ENCODE results near the gene SMC1B.
"Not testable (repeated sequence)": the region's sequence is repeated elsewhere in the genome, so short reads cannot be mapped to it uniquely, and the experiment has no call there.

SMC1B gene

DNA sequence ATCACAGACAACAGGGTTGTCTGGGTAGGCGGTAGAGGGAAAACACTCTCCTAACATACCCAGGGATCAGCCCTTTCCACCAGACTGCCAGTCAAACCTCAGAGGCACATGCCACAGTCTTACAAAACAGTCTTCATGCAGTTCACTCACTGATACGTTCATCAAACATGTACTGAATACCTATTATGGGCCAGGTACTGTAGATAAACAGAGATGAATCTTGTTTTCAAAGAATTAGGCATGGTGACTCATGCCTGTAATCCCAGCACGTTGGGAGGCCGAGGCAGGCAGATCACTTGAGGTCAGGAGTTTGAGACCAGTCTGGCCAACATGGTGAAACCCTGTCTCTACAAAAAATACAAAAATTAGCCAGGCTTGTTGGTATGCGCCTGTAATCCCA lies 60.6 kb downstream of the SMC1B start:
- not testable (repeated sequence) for DNase-seq (ENCODE audit: low spot score)

DNA sequence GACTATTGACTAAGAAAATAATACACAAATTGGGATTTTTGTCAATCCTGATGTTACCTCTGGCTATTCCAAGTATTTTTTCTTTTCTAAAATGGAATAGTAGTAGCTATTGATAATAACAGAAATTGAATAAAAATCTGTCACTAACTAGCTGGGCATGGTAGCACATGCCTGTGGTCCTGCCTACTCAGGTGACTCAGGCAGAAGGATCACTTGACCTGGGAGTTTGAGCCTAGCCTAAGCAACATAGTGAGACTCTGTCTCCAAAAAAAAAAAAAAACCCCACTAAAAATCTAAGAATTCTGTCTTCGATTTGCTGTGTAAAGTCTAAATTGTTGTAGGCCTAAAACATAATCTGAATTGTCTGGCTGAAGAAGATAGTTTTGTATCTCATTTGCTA lies 61.4 kb downstream of the SMC1B start:
- DNase-seq (ENCODE audit: low spot score) = no peak

DNA sequence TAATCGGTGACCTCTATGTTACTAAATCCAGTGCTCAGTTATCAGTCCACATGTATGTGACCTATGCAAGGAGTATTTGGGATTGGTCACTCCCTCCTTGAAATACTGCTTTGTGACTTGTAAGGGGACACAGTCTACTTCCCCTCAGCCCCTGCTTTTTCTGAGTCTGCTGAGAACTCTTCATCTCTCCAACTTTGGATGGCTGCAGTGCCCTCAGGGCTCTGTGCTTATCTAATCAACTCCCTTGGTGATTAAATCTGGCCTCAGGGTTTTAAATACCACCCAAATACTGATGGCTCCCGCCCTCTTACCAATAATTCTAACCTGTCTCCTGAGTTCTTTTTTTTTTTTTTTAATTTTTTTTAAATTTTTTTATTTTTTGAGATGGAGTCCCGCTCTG lies 63.5 kb downstream of the SMC1B start:
- no peak for DNase-seq (ENCODE audit: low spot score)

DNA sequence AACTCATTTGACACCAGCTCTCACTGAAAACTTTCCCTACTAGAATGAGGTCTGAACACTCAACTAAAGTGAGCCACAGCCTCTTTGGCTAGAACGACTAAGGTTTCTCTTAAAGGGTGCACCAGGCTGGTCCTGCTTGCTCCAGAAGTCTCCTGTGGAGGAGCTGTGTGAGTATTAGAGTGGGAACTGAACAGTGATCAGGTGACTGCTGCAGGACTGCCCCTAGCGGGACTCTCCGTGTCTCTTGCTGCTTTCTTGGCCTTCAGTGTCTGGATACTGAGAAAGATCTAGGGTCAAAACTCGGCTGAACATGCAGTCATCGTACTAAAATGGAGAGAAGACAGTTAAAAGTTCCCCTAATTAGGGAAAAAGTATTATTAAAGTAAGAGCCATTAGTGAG lies 69.1 kb downstream of the SMC1B start:
- peak; percentile 17 for DNase-seq (ENCODE audit: low spot score)

DNA sequence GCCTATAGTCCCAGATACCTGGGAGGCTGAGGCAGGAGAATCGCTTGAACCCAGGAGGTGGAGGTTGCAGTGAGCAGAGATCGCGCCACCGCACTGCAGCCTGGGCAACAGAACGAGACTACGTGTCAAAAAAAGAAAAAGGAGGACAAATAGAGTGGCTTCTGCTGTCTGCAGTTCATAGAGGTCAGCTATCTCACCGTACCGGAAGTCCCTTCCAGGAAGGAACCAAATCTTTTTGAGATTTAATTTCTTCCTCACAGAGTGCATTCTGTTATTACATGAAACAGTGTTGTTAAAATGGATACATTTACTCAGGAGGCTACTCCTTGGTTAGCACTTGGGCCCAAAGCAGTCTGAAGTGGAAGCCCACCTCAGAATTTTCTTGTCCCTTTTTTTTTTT lies 70.3 kb downstream of the SMC1B start:
- no peak for DNase-seq (ENCODE audit: low spot score)

DNA sequence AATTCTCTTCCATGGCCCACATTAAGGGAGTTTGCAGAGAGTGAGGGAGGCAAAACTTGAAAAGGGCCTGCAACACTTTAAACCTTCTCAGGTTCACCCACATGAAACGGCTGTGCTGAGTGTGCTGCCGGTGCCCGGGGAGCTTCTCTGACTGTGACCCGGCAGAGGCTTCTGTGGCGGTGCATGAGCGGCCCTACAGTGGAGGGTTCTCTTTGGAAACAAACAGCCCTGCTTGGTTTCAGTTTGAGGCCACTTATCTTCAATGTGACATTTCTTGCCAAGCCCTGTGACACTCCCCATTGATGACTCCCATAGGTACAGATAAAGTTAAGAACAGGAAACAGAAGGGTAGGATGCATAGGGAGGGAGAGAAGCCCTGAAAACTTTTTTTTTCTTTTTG lies 71.9 kb downstream of the SMC1B start:
- no peak for DNase-seq (ENCODE audit: low spot score)

DNA sequence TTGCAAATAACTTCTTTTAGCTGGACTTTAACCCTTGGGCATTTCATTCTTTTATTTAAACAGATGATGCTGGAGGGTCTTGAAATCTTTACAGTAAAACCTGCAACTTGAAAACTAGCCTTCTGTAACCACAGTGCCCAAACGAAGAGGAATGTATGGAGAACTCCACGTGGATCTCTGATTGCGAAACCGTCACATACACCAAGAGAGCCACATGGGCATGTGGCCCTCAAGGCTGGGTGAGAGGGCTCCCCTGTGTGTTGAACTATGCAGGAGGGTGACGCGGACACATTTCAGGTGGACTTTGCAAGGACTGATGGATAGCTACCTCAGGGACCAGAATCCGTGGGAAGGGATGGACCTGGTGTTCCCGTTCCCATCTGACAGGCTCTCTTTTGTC lies 73.1 kb downstream of the SMC1B start:
- no peak for DNase-seq (ENCODE audit: low spot score)

DNA sequence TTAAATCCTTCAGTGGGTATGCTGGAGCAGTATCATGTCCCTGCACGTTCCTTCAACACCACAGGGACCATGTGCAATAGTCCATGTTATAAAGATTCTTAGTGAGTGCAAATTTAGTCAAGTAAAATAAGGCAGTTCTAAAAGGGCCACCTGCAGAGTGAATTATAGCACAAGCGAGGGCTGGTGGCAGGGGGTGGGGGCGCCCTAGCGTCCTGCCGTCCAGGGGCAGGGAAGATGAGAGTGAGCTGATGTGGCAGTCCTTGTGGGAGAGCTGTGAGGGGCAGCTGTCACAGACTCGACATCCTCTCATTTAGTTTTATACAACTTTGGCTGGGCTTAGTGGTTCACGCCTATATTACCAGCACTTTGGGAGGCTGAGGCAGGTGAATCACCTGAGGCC lies 74.6 kb downstream of the SMC1B start:
- no peak for DNase-seq (ENCODE audit: low spot score)

DNA sequence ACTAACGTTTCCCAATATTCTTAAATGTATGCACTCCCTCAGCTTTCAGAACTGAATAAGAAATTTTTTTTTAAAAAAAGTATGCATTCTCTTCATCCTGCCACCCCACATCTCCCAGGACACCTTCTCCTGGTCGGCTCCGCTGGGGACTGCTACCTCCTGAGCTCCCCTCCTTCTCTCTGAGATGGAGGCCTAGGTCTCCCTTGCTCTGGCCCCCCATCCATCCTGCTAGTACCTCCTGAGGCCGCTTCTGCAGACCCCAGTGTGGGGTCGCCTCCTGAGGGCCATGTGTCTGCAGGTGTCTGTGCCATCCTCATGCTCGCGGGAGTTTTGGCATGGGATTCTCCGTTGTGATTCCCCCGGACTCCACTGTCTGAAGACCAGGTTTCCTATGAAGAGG lies 75.9 kb downstream of the SMC1B start:
- DNase-seq (ENCODE audit: low spot score) = no peak

DNA sequence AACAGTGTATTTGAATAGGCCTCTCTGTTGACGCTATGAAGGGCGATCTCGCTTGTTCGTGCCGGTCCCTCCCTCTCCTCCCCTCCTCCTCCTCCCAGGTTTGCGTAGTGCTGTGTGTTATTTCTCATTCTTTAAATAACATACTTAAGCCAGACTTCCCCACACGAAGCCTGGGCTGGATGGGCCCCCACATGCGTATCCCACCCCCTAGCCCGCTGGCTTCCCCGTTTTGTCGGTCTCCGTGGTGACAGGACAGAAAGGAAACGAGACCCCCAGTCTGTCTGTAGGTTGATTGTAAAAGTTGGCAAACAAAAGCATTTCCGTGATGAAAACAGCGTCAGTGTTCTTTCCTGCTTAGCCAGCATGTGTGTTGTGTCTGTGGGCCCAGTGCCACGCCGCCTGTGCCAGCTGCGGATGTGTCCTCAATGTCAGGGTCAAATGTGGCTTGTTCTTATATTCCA lies 76.4 kb downstream of the SMC1B start:
- no peak for DNase-seq (ENCODE audit: low spot score)

DNA sequence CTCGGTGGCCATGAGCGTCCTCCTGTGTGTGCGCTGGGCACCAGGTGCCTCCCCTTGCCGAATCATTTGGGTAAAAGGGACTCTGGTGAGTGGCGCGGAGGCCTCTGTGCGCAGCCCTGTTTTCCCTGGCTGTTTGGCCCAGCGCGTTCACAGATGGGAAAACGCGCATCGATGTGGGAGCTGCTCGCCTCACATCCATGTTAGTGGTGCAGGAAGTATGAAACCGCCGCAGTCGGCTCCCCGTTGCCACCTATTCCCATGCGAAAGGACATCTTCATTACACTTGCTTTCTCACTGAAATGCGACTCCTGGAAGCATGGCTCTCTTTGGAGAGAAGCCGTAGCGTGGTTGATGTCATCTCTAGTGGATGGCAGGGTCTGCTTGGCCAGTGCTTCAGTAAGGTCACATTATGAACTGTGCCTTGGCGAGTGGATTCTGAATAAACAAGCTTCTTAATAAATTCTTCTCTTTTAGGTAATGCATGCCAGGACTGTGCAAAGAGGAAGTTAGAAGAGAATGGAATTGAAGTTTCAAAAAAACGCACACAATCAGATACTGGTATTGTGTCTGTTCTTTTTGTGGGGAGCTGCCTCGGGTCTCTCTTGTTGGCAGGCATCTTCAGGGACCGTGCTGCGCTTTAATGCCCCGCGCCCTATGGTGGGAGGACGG lies 77.4 kb downstream of the SMC1B start:
- DNase-seq (ENCODE audit: low spot score) = no peak

DNA sequence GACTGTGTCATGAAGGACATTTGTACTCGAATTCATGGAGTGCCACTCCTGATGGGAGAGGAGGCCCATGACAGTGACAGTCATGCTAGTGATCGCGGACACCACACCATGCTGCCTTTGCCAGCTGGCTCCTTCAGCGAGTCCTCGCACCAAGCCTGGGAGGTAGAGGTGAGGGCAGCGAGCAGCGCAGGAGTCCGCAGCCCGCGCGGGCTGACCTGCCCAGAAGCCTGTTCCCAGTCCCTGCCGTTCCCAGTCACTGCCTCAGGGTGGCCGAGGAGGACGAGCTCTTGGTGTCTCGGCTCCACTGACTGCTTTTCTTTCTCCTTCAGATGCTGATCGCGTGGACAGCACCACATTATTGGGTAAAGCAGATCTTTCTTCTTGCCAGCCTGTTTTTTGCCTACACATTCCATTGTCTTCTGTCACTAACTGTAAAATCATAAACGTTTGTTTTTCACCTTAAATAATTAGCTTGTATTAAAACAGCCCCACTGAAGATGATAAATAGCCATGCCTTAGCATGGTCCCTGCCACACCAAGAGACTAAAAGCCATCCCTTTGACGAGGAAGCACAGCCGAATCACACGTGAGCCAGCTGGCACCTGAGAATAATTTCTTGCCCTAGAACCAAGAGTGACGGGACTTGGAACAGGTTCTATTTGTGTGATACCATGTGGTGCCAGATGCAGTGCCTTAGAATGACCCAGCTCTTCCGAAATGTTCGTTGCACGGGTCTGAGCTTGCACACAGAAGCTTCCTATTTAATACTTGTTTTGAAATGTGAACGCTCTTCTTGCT lies 78.2 kb downstream of the SMC1B start:
- DNase-seq (ENCODE audit: low spot score) = no peak

DNA sequence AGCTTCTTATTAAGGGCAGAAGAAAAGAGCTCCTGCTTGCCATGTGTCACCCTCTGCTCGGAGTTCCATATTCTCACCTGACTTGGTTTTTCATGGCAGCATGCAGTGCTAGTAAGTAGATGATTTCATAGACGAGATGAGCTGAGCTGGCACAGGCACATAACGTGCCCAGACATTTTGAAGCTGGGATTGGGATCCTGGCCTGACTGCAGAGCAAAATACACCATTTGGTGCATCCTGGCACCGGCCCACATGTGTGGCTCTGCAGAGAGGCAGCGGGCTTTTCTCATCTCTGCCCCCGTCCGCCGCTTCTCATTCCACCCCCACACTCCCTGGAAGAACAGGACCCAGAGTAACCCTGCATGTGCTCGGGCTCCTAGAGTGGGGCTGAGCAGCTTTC lies 78.9 kb downstream of the SMC1B start:
- DNase-seq (ENCODE audit: low spot score) = no peak

DNA sequence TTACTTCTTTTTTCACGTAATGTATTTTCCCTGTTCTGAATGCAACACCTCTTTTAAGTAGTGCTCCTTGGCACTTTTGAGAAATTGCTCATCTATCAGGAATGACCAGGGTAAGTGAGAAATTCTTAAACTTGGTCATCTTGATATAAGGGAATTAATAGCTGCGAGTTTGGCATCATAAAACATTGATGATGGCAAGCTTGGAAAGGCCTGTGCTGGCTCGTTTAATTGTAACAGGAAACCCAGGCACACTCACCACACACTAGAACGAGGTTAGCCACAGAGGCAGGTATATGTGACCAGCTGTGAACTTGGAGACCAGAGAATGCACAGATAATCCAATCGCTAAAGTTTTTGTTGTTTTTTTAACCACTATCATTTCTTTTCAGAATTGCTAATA lies 79.3 kb downstream of the SMC1B start:
- no peak for DNase-seq (ENCODE audit: low spot score)

DNA sequence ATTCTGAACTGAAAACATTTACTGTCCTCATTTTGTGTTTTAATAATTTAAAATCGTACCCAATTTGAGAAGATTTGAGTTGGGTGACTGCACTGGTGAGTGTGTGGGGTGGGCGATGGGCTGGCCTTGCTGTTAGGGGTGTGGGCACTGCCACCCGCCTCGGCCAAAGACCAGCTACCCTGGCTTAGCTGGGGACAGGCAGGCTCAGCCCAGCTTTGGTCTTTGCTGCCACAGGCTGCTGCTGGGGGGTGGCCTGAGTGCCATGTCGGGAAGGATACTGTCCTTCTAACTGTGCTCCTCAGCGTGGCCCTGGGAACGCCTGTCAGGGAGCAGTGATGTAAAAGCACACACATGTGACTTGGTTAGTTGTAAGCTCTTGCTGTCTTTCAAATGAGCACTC lies 81.4 kb downstream of the SMC1B start:
- DNase-seq (ENCODE audit: low spot score) = no peak

DNA sequence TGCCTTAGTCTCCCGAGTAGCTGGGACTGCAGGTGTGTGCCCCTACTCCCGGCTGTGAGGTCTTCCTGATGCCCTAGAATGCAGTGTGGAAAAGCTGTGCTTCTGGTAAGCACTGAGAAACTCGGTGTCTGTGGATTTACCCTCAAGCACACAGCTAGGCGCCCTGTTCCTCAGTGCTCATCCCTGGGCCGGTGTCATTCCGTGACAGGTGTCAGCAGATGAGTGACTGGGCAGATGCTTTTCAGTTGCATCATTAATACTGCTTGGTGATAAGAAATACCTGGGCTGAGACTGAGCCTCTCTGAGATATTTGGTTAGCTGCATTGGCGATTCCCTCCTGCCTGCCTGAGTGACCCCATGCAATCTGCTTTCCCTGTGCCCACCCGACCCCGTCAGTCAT lies 81.9 kb downstream of the SMC1B start:
- no peak for DNase-seq (ENCODE audit: low spot score)

DNA sequence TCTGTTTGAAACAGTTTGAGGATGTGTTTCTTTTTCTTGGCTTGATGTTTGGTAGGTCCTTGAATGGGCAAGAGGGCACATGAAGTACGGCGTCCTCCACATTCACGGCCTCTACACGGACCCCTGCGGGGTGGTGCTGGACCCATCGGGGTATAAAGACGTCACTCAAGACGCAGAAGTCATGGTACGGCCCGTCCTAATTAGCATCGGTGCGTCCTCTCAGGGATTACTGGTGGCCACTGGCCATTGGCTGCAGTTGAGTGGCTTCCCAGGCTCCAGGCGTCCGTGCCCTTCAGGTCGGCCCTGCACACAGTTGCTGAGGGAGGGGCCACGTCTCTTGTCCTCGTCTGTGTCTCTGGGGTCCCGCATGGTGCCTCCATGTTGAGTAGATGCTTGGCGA lies 82.9 kb downstream of the SMC1B start:
- DNase-seq (ENCODE audit: low spot score) = no peak

DNA sequence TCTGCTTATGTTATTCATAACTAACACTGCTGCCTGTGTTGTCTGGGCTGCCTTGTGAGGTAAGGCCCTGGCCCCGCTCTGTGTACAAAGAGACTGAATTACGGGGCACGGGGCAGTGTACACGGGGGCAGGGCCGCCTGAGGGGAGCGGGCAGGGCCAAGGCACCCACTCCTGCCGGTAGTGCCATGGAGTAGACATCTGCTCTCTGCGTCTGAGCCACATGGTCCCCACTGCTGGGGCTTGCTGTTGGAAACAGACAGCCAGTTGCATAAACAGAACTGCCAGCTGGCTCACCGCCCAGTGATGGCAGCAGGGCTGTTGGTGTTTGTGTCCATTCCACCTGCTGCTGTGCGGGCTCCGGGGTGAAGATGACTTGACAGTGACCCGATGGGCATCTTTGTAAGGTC lies 83.9 kb downstream of the SMC1B start:
- no peak for DNase-seq (ENCODE audit: low spot score)

DNA sequence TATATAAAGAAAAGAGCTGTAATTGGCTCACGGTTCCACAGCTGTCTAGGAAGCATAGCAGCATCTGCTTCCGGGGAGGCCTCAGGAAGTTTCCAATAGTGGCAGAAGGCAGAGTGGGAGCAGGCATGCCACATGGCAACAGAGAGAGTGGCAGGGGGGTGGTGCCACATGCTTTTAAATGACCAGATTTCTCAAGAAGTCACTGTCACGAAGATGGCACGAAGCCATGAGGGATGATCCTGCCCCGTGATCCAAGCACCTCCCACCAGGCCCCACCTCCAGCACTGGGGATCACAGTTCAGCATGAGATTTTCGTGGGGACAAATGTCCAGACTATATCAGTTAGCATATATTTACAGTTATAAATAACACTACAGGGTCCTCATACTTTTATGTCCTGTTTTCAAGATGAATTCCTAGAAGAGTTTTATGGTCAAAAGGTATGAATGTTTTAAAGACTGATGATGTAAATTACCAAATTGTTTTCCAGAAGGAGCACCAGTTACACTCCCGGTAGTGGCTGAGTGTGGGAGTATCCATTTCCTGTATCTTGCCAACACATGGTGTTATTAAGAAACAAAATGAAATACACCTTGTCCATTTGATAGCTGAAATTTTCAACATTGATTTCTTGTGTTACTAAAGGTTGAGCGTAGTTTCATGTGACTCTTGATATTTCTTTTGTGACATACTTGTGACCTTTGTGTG lies 84.4 kb downstream of the SMC1B start:
- no peak for DNase-seq (ENCODE audit: low spot score)

DNA sequence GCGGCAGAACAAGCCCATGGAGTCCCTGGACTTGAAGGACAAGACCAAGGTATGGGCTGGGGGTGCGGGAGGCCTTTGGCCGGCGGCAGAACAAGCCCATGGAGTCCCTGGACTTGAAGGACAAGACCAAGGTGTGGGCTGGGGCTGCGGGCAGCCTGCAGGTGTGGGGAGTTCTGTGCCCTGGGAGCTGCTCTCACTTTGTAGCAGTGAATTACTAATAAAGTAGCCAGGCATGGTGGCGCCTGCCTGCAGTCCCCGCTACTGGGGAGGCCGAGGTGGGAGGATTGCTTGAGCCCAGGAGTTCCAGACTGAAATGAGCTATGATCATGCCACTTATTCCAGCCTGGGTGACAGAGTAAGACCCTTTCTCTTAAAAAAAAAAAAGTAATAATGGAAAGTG lies 85.1 kb downstream of the SMC1B start:
- DNase-seq (ENCODE audit: low spot score) = not testable (repeated sequence)

DNA sequence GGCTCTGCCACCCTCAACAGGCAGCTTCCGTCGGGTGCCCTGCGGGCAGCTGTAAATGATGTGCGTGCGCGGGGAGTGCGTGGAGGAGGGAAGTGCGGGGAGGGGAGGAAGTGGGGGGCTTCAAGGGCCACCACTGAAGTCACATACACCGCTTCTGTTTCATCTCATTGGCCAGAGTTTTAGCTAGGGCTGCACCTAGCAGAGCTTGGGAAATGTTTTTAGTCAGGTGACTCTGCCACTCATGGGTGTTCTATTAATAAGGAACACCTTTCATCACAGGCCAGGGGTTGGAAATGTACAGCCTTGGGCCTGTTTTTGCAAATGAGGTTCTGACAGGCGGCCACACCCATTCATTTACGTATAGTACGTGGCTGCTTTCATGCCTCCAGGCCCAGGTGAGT lies 89.1 kb downstream of the SMC1B start:
- no peak for DNase-seq (ENCODE audit: low spot score)

DNA sequence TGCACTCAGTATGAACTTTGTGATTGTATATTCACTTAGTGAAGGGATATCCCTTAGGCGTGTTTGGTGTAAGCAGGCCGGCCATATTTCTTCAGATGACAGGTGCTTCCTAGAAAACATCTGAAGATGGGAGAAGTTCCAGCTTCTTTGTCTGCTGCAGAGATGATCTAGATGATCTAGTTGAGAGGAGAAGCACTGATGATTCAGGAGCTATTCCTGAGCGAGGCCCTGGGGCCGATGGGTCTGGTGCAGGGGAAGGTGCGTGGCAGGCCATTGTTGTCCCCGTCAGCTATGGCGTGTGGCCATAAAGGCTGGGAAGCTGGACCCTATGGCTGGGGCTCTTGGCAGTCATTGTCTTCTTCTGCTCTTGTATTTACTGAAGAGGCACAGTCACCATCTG lies 89.7 kb downstream of the SMC1B start:
- no peak for DNase-seq (ENCODE audit: low spot score)

Data from SK-N-DZ (cell line).